GOT3 (cell line): ENCODE results near the gene PLEKHH1.

ENCODE experiments used
- DNase-seq: peaks from one replicate; lab custom pipeline; 2025; ENCODE audit warnings: mixed read lengths; lab: John Stamatoyannopoulos, UW

The PLEKHH1 gene

GRCh38 chr14:67510836-67511235 lies 22.3 kb upstream of the PLEKHH1 start:
- no peak for DNase-seq

DNA sequence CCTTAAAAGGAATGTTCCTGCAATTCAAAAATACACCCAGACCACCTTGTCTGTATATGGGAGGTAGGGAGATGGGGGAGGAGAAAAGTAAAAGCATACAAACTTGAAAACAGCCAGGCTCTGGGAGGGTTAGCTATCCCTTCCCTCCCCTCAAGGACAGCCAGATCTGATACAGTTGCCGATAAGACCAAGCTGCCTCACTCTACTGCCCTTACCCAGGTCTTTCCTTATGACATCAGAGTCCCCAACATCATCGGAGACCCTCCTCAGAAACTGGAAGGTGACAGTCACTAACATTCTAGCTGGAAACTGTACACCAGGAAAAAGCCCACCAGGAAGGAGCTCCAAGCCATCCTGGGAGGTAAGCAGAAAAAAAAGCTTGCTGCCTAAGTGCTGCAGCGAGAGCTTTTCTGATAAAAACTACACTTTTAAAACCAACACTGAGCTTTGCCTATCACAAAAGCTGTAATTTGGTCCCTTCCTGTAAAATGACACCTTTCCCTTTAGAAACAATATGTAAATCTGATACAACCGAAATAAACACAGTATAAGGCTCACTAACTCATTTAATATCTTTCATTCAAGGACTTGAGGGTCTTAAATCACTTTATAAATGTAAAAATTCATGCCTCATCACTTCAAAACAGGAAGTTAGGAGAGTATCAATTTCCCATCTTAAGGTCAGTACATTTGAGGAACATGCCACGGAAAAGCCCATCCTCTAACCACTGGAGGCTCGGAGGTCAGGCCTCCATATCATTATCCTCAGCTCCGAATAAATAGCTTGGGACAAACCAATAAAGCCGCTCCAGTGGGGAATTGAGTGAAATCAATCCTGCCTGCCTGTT lies 20.4 kb upstream of the PLEKHH1 start:
- DNase-seq = no peak

DNA sequence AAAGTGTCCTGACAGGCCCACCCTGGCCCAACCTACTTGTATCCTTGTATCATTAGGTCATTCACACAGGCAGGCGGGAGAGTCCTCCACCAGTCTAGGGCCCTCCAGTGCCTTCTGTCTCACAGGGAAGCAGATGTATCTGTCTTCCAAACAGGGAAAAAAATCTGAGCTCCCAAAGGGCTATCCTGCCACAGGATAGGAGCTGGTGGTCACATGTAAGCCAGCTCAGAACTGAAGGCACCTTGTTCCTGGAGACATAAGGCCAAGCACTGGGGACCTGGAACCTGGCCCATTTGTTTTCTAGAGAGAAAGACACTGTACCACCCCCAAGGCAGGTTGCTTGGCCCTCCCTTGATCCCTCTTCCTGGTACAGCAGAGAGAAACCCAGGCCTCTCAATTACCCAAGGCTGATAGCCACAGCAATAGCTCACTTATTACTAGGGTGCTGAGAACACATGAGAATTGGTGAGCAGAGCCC lies 19.4 kb upstream of the PLEKHH1 start:
- no peak for DNase-seq

- DNase-seq = no peak
Observed at GRCh38 chr14:67514203-67514607, 18.9 kb upstream of the PLEKHH1 start.

- DNase-seq = no peak
Observed at GRCh38 chr14:67514650-67515385, 18.3 kb upstream of the PLEKHH1 start.

DNA sequence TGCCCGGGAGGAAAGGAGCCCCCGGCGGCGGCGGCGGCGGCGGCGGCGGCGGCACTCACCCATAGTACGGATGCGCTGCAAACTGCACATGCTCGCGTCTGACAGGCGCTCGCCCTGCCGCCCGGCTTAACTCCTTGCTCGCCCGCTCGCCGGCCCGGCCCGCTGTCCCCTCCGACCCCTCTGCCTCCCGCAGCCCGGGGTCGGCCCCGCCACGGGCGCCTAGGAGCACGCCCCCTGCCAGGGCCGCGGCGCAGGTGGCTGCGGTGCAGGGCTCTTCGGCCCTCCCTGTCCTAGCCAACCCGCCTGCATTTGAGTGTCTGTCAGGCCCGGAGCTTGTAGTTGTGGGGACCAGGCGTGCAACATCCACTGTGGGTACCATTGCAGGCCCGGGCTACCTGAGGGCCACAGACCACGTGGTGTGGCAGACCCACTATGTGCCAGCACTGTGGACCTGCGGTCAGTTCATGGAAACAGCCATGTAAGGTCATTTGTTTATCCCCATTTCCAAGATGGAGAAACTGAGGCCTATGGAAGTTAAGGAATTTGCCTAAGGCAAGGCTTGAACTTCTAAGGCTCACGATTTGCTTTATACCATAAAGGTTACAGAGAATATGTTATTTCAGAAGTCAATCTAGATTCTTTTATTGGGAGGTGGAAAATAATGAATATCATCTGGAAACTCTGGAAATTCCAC lies 17.6 kb upstream of the PLEKHH1 start:
- no peak for DNase-seq

GRCh38 chr14:67516676-67517075 lies 16.4 kb upstream of the PLEKHH1 start:
- no peak for DNase-seq

- no peak for DNase-seq
Observed at GRCh38 chr14:67517083-67517482, 16.0 kb upstream of the PLEKHH1 start.

- no peak for DNase-seq
Observed at GRCh38 chr14:67519406-67519805, 13.7 kb upstream of the PLEKHH1 start.

- DNase-seq = no peak
Observed at GRCh38 chr14:67520482-67520881, 12.6 kb upstream of the PLEKHH1 start.

DNA sequence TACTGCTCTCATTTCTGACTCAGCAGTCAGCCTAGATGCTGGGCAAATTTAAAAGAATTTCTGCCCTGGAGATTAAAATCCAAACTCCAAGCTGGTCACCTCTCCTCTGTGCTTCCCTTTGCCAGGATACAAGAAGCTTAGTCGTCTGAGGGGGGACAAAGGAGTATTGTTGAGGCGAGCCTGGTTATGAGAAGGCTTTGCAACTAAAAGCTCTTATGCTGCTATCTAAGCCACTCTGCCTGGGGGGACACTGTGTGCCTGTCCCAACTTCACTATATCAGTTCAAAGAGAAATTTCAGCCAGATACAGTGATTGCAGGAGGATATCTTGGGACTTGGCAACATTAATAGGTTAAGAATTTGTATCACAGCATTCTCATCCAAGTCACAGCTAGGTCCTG lies 10.8 kb upstream of the PLEKHH1 start:
- DNase-seq = no peak

GRCh38 chr14:67523764-67524633 lies 9.1 kb upstream of the PLEKHH1 start:
- DNase-seq = no peak

GRCh38 chr14:67524634-67524963 lies 8.5 kb upstream of the PLEKHH1 start:
- no peak for DNase-seq

- DNase-seq = no peak
Observed at GRCh38 chr14:67525389-67525788, 7.7 kb upstream of the PLEKHH1 start.

DNA sequence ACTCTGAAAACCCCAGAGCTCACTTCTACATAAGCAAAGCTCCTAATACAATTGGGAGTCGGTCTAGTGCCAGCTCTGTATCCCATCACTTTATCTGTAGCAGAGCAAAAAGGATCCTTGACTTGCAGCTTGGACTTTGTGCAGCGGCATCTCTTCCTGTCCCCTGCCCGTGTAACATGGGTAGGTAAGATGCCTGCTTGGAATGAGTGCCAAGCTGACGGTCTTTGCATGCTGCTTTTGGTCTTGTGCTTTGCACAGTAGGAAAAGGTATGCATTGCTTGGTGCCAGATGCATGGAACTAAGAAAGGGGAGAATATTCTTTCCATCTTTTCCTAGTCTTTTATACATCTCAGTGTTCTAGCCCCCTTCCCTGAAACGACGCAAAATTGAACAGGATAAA lies 6.9 kb upstream of the PLEKHH1 start:
- no peak for DNase-seq

- DNase-seq = no peak
Observed at GRCh38 chr14:67526676-67527459, 6.2 kb upstream of the PLEKHH1 start.

DNA sequence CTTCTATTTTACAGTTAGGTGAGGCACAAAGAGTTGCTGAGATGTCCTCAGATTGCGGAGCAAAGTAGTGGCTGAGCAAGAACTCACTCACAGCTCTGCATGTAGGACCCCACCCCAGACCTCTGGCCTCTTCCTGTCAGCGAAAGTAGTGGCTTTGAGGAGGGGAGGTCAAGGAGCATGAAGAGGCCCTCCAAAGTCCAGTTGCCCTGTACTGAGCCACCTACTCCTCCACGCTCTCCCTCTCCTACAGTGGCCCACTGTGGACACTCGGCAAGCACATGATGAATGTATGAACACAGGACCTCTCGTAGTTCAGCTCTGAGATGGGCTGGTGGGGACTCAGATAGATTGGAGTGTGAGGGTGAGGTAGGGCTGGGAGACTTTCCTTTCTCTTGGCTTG lies 5.3 kb upstream of the PLEKHH1 start:
- DNase-seq = no peak

GRCh38 chr14:67528276-67528675 lies 4.8 kb upstream of the PLEKHH1 start:
- DNase-seq = no peak

DNA sequence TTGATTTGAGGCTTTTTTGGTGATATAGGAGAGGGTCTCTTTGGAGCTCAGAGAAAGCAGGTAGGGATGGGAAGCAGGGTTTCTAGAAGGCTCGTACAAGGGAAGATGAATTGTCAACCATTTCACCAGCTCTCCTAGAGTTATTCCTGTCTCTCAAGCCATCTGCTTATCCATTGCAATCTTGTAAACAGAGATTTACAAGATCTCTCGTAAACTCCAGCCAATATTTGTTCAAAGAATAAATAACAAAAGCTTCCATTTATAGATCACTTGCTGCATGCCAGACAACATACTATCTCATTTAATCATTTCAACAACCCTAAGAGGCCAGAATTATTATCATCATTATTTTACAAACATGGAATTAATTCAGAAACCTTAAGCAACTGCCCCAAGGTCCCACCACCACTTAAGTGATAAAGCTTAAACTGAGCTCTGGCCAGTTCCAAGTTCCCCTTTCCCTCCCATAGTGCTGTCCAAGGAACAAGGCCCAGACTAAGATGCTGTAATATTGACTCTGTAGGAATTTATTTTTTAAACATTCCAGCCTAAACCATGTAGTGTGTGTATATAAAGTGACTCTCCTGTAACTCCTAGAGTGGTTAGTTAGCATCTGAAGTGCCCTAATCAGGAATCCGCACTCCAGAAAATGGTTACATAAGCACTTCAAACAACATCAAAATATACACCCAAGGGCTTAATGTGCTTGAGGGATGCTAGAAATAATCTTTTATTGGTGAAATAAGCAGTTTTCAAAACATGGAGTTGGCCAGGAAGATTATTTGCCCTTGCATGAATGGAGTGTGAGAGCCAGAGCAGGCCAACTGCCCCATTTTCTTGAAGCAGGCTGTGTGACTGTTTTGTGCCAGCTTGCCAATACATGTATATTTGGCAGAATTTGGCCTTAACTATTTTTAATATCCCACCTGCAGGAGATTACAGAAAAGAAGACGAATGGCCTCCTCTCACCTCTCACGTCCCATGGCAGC lies 2.8 kb upstream of the PLEKHH1 start:
- DNase-seq = no peak

DNA sequence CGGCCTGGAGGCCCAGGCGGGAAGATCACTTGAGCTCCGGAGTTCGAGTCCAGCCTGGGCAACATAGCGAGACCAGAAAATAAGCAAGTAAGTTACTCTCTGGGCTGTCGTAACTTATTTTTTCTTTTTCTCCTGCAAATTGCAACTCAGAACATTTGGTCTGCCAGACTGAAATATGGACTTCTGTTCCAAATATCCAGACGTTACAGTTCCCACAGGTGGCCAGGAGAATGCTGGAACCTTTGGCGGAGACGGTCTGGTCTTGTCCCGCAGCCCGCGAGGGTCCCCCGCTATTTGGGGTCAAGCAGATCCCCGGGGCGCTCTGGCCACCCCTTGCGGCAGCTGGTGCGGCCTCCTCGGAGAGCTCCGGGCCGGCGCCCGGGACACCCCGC lies 488 bp upstream of the PLEKHH1 start:
- DNase-seq = no peak
